K562 (cell line): ENCODE measurements around the gene FBXO28. TPM values are rescaled to one million over a fixed set of nuclear protein-coding genes. Genes with fewer than 3 reads are reported as not detected.

Experiments
- CREM ChIP-seq: IDR thresholded peaks from 2 replicates; pipeline ENCODE4 v1.6.1; 2014; ENCODE audit warnings: antibody characterized with exemption, low read depth
- HDAC8 ChIP-seq: fragments of 450-650 bp; IDR thresholded peaks from 2 replicates; pipeline ENCODE4 v1.6.1; 2016; ENCODE audit warnings: mild to moderate bottlenecking, missing genetic modification characterization, moderate library complexity, missing compliant biosample characterization
- HMG20A ChIP-seq: fragments of 450-650 bp; formaldehyde crosslinking; conservative IDR thresholded peaks from 2 replicates; pipeline ENCODE4 v1.4.0; 2020; ENCODE audit warnings: mild to moderate bottlenecking, mixed read lengths
- LEF1 ChIP-seq: fragments of 450-650 bp; IDR thresholded peaks from 2 replicates; pipeline ENCODE4 v1.6.1; 2016; ENCODE audit warnings: mild to moderate bottlenecking
- MTA1 ChIP-seq: fragments of 450-650 bp; IDR thresholded peaks from 2 replicates; pipeline ENCODE4 v1.6.1; 2017; ENCODE audit warnings: borderline replicate concordance
- MTA3 ChIP-seq: fragments of 450-650 bp; formaldehyde crosslinking; IDR thresholded peaks from 2 replicates; pipeline ENCODE4 v1.6.1; 2017; ENCODE audit warnings: mild to moderate bottlenecking, borderline replicate concordance
- OTX1 ChIP-seq: fragments of 450-650 bp; formaldehyde crosslinking; IDR thresholded peaks from 2 replicates; pipeline ENCODE4 v1.4.0; 2022; ENCODE audit warnings: mild to moderate bottlenecking
- RNF2 ChIP-seq: sonication (generic); IDR thresholded peaks from 2 replicates; pipeline ENCODE4 v1.6.1; 2016
- SIN3B ChIP-seq: fragments of 450-650 bp; IDR thresholded peaks from 2 replicates; pipeline ENCODE4 v1.6.1; 2017; ENCODE audit warnings: low read depth, mild to moderate bottlenecking, moderate library complexity
- SMAD1 ChIP-seq: fragments of 150-350 bp; IDR thresholded peaks from 2 replicates; pipeline ENCODE4 v1.6.1; 2014; ENCODE audit warnings: low read length, low read depth; ENCODE audit not compliant: partially characterized antibody
- SP2 ChIP-seq: IDR thresholded peaks from 2 replicates; pipeline ENCODE4 v1.6.1; 2011; ENCODE audit warnings: mild to moderate bottlenecking, low read depth, low read length, moderate library complexity; ENCODE audit not compliant: poor library complexity, severe bottlenecking; ENCODE audit errors: extremely low read depth
- SPI1 ChIP-seq: IDR thresholded peaks from 2 replicates; pipeline ENCODE4 v1.6.1; 2011; ENCODE audit warnings: low read depth, low read length, control low read depth, borderline replicate concordance
- TCF7 ChIP-seq: sonication (generic); IDR thresholded peaks from 2 replicates; pipeline ENCODE4 v1.6.1; 2016; ENCODE audit warnings: antibody characterized with exemption, borderline replicate concordance
- ZBTB1 ChIP-seq: sonication (generic); formaldehyde crosslinking; IDR thresholded peaks from 2 replicates; pipeline ENCODE4 v1.8.1; 2023; ENCODE audit warnings: missing genetic modification reagents, low read depth, mild to moderate bottlenecking, borderline replicate concordance
- ZBTB7A ChIP-seq: IDR thresholded peaks from 2 replicates; pipeline ENCODE4 v1.6.1; 2011; ENCODE audit warnings: low read depth, mild to moderate bottlenecking, low read length, moderate library complexity, borderline replicate concordance; ENCODE audit not compliant: control insufficient read depth
- ZFP36 ChIP-seq: fragments of 150-350 bp; IDR thresholded peaks from 2 replicates; pipeline ENCODE4 v1.6.1; 2018; ENCODE audit warnings: low read length, low read depth; ENCODE audit not compliant: partially characterized antibody
- ZNF324 ChIP-seq: fragments of 250-450 bp; sonication (Bioruptor Pico); IDR thresholded peaks from 2 replicates; pipeline ENCODE4 v1.4.0; 2020; ENCODE audit warnings: mild to moderate bottlenecking
- ZNF384 ChIP-seq: IDR thresholded peaks from 2 replicates; pipeline ENCODE4 v1.6.1; 2012; ENCODE audit warnings: low read depth, low read length, improper control_type of control experiment
- ZNF431 ChIP-seq: sonication (generic); formaldehyde crosslinking; IDR thresholded peaks from 2 replicates; pipeline ENCODE4 v1.8.0; 2022; ENCODE audit warnings: mild to moderate bottlenecking, missing genetic modification reagents
- polyA plus RNA-seq, 8 experiments: library from polyadenylated mRNA; depleted of rRNA in 4 of 8; stranded (reverse) in 5 of 8; unstranded in 3 of 8; fragments of >200 nt; fragmentation: Nextera tagmentation in 2 of 8; fragmentation: Illumina TruSeq in 1 of 8; extraction: Ambion mirVana in 2 of 8; extraction: Trizol in 1 of 8; gene quantifications; 2 replicates each; pipeline versions ENCODE4 v1.2.1 to v1.2.3, GENCODE V29; 2011 to 2014; ENCODE audit warnings: inconsistent platforms in 1 of 8, missing spikeins in 1 of 8
- total RNA-seq, 7 experiments: library from RNA; depleted of rRNA in 6 of 7; stranded (reverse); fragments of >200 nt in 6 of 7; fragmentation: Illumina TruSeq in 2 of 7; extraction: Trizol in 2 of 7; gene quantifications; 2 replicates each; pipeline versions ENCODE4 v1.2.1 to v1.2.3, GENCODE V29; 2011 to 2021; ENCODE audit warnings: low replicate concordance in 1 of 7
- TF ChIP-seq, protein P1 (sequence below): fragments of 250-450 bp; sonication (Bioruptor Pico); IDR thresholded peaks from 2 replicates; pipeline ENCODE4 v1.5.0; 2020; ENCODE audit warnings: mild to moderate bottlenecking, borderline replicate concordance
- TF ChIP-seq, protein P2 (sequence below): fragments of 250-450 bp; sonication (Bioruptor Pico); IDR thresholded peaks from 2 replicates; pipeline ENCODE4 v1.4.0; 2020; ENCODE audit warnings: mild to moderate bottlenecking, moderate library complexity, borderline replicate concordance

Gene FBXO28
- total and polyA plus RNA-seq, 9 of the 15 experiments (the other 6 are each of a cell fraction or from before 2014, with no cell fraction given): 4.1 to 34.8 (median 25.3) TPM

DNA sequence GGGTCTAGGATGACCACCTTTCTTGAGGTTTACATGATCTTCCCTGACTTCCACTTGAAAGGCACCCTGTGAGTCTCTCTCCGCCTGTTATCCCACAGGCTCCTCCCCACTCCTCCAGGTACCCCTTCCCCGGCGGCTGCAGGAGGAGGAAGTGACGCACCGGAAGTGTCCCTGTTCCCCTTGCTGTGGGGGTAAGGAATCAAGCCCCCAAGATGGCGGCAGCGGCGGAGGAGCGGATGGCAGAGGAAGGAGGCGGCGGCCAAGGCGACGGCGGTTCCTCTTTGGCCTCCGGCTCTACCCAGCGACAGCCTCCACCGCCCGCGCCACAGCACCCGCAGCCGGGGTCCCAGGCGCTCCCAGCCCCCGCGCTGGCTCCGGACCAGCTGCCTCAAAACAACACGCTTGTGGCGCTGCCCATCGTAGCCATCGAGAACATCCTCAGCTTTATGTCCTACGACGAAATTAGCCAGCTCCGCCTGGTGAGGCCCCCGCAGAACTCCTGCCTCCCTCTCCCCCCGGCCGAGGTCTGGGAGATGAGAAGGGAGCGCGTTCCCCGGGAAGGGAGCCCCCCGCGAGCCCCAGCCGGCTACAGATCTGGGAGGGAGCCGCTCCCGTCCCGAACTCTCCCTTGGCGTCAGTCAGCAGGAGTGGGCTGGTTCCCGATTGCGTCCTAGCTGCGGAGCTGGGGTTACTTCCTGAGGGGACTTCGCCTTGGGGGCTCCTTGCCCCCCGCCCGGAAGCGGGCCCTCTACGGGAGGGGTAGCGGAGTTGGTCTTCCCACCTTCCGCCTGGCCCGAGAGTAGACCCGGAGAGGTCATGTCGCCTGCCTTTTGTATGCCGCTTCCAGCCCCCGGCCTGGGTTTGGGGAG is at the start of gene FBXO28 (continued):
- TF ChIP-seq HMG20A (CRISPR knock-in tag): no peak
- peak; percentile 82 for TF ChIP-seq SMAD1
- no peak for TF ChIP-seq HDAC8 (tag)
- peak; percentile 96 for TF ChIP-seq SIN3B
- TF ChIP-seq ZBTB1 (CRISPR knock-in tag): peak; percentile 31
- TF ChIP-seq MTA1: no peak
- peak; percentile 39 for TF ChIP-seq ZFP36
- TF ChIP-seq ZNF324 (CRISPR knock-in tag): no peak
- peak; percentile 88 for TF ChIP-seq ZBTB7A
- TF ChIP-seq OTX1 (CRISPR knock-in tag): peak; percentile 62; the same call in 1 of the 2 replicates
- peak; percentile 89 for TF ChIP-seq SPI1
- TF ChIP-seq ZNF384: peak; percentile 32; the same call in 1 of the 2 replicates
- TF ChIP-seq SP2: no peak
- TF ChIP-seq MTA3: peak; percentile 83; the same call in 1 of the 2 replicates
- peak; percentile 99 for TF ChIP-seq CREM
- TF ChIP-seq, protein P1, sequence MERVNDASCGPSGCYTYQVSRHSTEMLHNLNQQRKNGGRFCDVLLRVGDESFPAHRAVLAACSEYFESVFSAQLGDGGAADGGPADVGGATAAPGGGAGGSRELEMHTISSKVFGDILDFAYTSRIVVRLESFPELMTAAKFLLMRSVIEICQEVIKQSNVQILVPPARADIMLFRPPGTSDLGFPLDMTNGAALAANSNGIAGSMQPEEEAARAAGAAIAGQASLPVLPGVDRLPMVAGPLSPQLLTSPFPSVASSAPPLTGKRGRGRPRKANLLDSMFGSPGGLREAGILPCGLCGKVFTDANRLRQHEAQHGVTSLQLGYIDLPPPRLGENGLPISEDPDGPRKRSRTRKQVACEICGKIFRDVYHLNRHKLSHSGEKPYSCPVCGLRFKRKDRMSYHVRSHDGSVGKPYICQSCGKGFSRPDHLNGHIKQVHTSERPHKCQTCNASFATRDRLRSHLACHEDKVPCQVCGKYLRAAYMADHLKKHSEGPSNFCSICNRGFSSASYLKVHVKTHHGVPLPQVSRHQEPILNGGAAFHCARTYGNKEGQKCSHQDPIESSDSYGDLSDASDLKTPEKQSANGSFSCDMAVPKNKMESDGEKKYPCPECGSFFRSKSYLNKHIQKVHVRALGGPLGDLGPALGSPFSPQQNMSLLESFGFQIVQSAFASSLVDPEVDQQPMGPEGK (CRISPR knock-in tag): peak; percentile 56; the same call in 1 of the 2 replicates
- TF ChIP-seq ZNF431 (CRISPR knock-in tag): peak; percentile 76
- TF ChIP-seq, protein P2, sequence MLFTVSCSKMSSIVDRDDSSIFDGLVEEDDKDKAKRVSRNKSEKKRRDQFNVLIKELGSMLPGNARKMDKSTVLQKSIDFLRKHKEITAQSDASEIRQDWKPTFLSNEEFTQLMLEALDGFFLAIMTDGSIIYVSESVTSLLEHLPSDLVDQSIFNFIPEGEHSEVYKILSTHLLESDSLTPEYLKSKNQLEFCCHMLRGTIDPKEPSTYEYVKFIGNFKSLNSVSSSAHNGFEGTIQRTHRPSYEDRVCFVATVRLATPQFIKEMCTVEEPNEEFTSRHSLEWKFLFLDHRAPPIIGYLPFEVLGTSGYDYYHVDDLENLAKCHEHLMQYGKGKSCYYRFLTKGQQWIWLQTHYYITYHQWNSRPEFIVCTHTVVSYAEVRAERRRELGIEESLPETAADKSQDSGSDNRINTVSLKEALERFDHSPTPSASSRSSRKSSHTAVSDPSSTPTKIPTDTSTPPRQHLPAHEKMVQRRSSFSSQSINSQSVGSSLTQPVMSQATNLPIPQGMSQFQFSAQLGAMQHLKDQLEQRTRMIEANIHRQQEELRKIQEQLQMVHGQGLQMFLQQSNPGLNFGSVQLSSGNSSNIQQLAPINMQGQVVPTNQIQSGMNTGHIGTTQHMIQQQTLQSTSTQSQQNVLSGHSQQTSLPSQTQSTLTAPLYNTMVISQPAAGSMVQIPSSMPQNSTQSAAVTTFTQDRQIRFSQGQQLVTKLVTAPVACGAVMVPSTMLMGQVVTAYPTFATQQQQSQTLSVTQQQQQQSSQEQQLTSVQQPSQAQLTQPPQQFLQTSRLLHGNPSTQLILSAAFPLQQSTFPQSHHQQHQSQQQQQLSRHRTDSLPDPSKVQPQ (CRISPR knock-in tag): no peak
- TF ChIP-seq LEF1: no peak
- TF ChIP-seq TCF7: peak; percentile 78; the same call in 1 of the 2 replicates
- TF ChIP-seq RNF2: peak; percentile 64
